Caco-2 (cell line): ENCODE measurements around the gene ME3. TPM values are rescaled to one million over a fixed set of nuclear protein-coding genes. Genes with fewer than 3 reads are reported as not detected.

ENCODE experiments used
- BruUV-seq: library from RNA; stranded (reverse); fragments of 400-500 nt; replicated peaks from 2 replicates; lab custom pipeline; 2021; lab: Mats Ljungman, UMichigan
- CTCF ChIA-PET: fragments of 300-600 bp; sonication (Branson Sonifier 250); formaldehyde crosslinking; loops from one replicate; lab custom pipeline; 2022; ENCODE audit warnings: antibody characterized with exemption; lab: Charles Lee
- POLR2A ChIA-PET: fragments of 300-600 bp; sonication (Branson Sonifier 250); formaldehyde crosslinking; loops from one replicate; lab custom pipeline; 2022; ENCODE audit warnings: antibody characterized with exemption; lab: Charles Lee
- DNase-seq, 2 experiments: peaks; one replicate each; pipeline versions ENCODE4 v3.0.0 to v3.0.0-alpha.2; 2020 to 2022
- H3K27me3 ChIP-seq: replicated peaks from 2 replicates; pipeline ENCODE4 v1.6.0; 2011; ENCODE audit warnings: low read length; ENCODE audit not compliant: control insufficient read depth, insufficient read depth
- H3K36me3 ChIP-seq: 2 replicates; pipeline ENCODE4 v1.5.1; 2011; ENCODE audit warnings: low read length; ENCODE audit not compliant: control insufficient read depth, insufficient read depth
- H3K4me1 ChIP-seq: fragments of 250-450 bp; sonication (Bioruptor Pico); 2 replicates; pipeline ENCODE4 v1.5.1; 2020; ENCODE audit warnings: mild to moderate bottlenecking
- H3K4me3 ChIP-seq: 2 replicates; pipeline ENCODE4 v1.5.1; 2011; ENCODE audit warnings: low read depth, mild to moderate bottlenecking, control low read depth, low read length
- H3K9me3 ChIP-seq: fragments of 250-450 bp; sonication (Bioruptor Pico); 2 replicates; pipeline ENCODE4 v1.5.1; 2020; ENCODE audit warnings: mild to moderate bottlenecking, moderate library complexity
- H3K27ac Mint-ChIP-seq: one replicate; pipeline ENCODE4 v1.8.0; 2022; ENCODE audit warnings: mixed read lengths; ENCODE audit not compliant: unreplicated experiment
- H3K27me3 Mint-ChIP-seq: one replicate; pipeline ENCODE4 v1.8.0; 2022; ENCODE audit warnings: mixed read lengths; ENCODE audit not compliant: insufficient read depth, unreplicated experiment
- H3K36me3 Mint-ChIP-seq: one replicate; pipeline ENCODE4 v1.8.0; 2022; ENCODE audit warnings: mild to moderate bottlenecking, mixed read lengths; ENCODE audit not compliant: insufficient read depth, unreplicated experiment
- H3K4me1 Mint-ChIP-seq: one replicate; pipeline ENCODE4 v1.8.0; 2022; ENCODE audit warnings: low read depth, mixed read lengths; ENCODE audit not compliant: unreplicated experiment
- H3K4me3 Mint-ChIP-seq: one replicate; pipeline ENCODE4 v1.8.0; 2022; ENCODE audit warnings: mild to moderate bottlenecking, moderate library complexity, mixed read lengths; ENCODE audit not compliant: unreplicated experiment
- H3K9me3 Mint-ChIP-seq: one replicate; pipeline ENCODE4 v1.8.0; 2022; ENCODE audit warnings: mixed read lengths; ENCODE audit not compliant: unreplicated experiment
- intact Hi-C: fragments of 100-400 bp; cut with micrococcal nuclease; formaldehyde crosslinking; loops from one replicate; pipeline ENCODE4 v1.10.0; 2022; ENCODE audit not compliant: unreplicated experiment
- total RNA-seq: library from RNA; stranded (reverse); gene quantifications from 2 replicates; pipeline ENCODE4 v1.2.3, GENCODE V29; 2022
- TF ChIP-seq, protein P1 (sequence below), 2 experiments: fragments of 200-600 bp in 1 of 2; IDR thresholded peaks; 1 replicate in 1 of 2; 2 replicates in 1 of 2; pipeline versions ENCODE4 v1.5.1 to v1.8.0; 2011 to 2022; ENCODE audit warnings: antibody characterized with exemption in 1 of 2, control low read depth in 1 of 2, inconsistent platforms in 1 of 2, low read depth in 1 of 2, low read length in 1 of 2, mild to moderate bottlenecking in 1 of 2, moderate library complexity in 1 of 2; ENCODE audit not compliant: insufficient read depth in 1 of 2, severe bottlenecking in 1 of 2, unreplicated experiment in 1 of 2

Gene ME3
- total RNA-seq, 1 experiment from 2014 or later, result 32.8 TPM

DNA sequence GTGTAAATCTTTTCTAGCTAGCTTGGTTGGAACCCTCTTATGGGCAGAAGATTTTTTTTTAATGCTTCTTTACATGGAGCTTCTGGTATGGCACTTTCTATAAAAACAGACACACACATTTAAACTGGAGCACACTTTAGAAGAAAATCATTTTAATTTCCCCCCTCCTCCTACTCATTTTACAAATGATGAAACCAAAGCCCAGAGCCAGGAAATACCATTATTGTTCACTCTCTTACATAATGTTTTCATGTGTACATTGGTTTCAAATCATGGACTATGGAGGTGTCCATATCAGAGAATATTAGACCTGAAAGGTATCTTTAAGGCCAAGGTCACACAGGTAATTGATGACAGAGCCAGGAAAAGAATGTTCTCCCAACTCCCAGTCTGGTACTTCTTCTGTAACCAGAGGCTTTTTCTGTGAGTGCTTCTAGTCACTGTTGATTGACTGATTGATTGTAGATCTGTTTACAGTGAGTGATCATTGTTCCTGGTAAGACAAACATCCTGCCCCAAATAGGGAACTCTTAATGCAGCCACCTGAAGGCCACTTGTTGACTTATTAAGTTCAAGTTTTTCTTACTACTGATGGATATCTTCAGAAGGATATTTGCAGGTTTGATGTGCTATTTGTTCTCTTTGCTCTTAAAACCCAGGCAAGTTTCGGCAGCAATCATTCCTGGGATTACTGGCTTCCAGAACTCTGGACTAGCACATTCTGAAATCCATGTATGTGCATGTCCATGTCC lies 26.8 kb upstream of the ME3 start:
- no peaks in the 10 kb centered on the region for H3K36me3 ChIP-seq
- DNase-seq, result no peak
- H3K9me3 ChIP-seq, result no peaks in the 10 kb centered on the region
- Mint-ChIP-seq H3K9me3 (no peaks in the 10 kb centered on the region), H3K4me1 (peaks cover 5% of the 10 kb centered on the region), H3K36me3 (no peaks in the 10 kb centered on the region), H3K27me3 (no peaks in the 10 kb centered on the region), H3K4me3 (no peak overlapping the region), H3K27ac (no peak overlapping the region)
- intact Hi-C loops, result no loop called here
- H3K4me1 ChIP-seq, result peaks cover 26% of the 10 kb centered on the region
- H3K4me3 ChIP-seq, result no peak overlapping the region
- no TSS peak for BruUV-seq
- POLR2A ChIA-PET, result no interaction called here
- TF ChIP-seq, protein P1, sequence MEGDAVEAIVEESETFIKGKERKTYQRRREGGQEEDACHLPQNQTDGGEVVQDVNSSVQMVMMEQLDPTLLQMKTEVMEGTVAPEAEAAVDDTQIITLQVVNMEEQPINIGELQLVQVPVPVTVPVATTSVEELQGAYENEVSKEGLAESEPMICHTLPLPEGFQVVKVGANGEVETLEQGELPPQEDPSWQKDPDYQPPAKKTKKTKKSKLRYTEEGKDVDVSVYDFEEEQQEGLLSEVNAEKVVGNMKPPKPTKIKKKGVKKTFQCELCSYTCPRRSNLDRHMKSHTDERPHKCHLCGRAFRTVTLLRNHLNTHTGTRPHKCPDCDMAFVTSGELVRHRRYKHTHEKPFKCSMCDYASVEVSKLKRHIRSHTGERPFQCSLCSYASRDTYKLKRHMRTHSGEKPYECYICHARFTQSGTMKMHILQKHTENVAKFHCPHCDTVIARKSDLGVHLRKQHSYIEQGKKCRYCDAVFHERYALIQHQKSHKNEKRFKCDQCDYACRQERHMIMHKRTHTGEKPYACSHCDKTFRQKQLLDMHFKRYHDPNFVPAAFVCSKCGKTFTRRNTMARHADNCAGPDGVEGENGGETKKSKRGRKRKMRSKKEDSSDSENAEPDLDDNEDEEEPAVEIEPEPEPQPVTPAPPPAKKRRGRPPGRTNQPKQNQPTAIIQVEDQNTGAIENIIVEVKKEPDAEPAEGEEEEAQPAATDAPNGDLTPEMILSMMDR (IDR thresholded peaks at IDR 0.05; ENCODE audit: insufficient read depth in 1 of 2, low read depth in 1 of 2, low read length in 1 of 2, severe bottlenecking in 1 of 2, unreplicated experiment in 1 of 2), result no peak
- CTCF ChIA-PET, result no interaction called here
- no peaks in the 10 kb centered on the region for H3K27me3 ChIP-seq

DNA sequence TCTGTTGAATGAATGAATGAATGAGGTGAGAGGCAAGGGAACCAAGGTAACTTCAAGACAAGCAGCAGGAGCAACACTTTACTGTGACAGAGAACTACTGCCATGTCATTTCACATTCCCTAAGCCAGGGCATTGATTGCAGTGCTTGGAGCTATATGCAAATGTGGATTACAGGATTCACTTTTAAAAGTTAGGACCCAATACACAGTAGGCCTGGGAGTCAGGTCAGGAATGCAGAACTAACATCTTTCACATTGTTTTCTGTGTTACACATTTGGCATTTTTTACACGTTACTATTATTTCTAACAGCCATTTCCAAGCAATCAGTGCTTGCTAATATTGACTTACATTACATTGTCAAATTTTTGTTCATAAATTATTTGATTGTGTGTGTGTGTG lies 26.2 kb upstream of the ME3 start:
- Mint-ChIP-seq H3K9me3 (no peaks in the 10 kb centered on the region), H3K27me3 (no peaks in the 10 kb centered on the region), H3K4me3 (no peak overlapping the region), H3K36me3 (no peaks in the 10 kb centered on the region), H3K27ac (no peak overlapping the region), H3K4me1 (peaks cover 5% of the 10 kb centered on the region)
- TF ChIP-seq, protein P1 (IDR thresholded peaks at IDR 0.05; ENCODE audit: insufficient read depth in 1 of 2, low read depth in 1 of 2, low read length in 1 of 2, severe bottlenecking in 1 of 2, unreplicated experiment in 1 of 2), result no peak
- no TSS peak for BruUV-seq
- no peaks in the 10 kb centered on the region for H3K36me3 ChIP-seq
- ChIA-PET POLR2A (no interaction called here), CTCF (no interaction called here)
- intact Hi-C loops, result no loop called here
- no peak for DNase-seq
- no peaks in the 10 kb centered on the region for H3K9me3 ChIP-seq
- no peaks in the 10 kb centered on the region for H3K27me3 ChIP-seq
- H3K4me3 ChIP-seq, result no peak overlapping the region
- peaks cover 26% of the 10 kb centered on the region for H3K4me1 ChIP-seq

DNA sequence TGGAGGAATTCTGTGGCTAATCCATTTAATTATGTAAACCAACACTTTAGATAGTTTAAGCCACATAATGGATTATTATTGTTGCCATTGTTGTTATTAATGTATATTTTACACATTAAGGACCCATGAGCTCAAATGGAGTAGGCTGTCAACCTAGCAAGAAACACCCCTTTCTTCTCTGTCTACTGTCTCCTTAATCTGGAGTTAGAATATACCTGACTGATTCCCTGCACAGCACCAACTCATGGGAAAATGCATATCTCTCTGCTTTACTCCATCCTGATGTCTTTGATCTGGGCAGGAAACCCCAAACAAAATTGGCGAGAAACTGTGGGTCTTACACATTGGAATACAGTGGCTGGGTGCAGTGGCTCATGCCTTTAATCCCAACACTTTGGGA lies 24.0 kb upstream of the ME3 start:
- Mint-ChIP-seq H3K9me3 (no peaks in the 10 kb centered on the region), H3K4me3 (no peak overlapping the region), H3K36me3 (no peaks in the 10 kb centered on the region), H3K27ac (no peak overlapping the region), H3K27me3 (no peaks in the 10 kb centered on the region), H3K4me1 (peaks cover 7% of the 10 kb centered on the region)
- Histone ChIP-seq H3K4me3 (no peak overlapping the region), H3K4me1 (peaks cover 31% of the 10 kb centered on the region), H3K36me3 (no peaks in the 10 kb centered on the region), H3K27me3 (no peaks in the 10 kb centered on the region), H3K9me3 (no peaks in the 10 kb centered on the region)
- BruUV-seq, result no TSS peak
- ChIA-PET CTCF (interaction anchor here (1.3 to 1.6 kb wide), 3 partner anchors 17 to 89 kb away, joined by 3 to 6 read pairs (median 3); no protein-coding TSS in a partner anchor), POLR2A (no interaction called here)
- DNase-seq, result no peak
- intact Hi-C loops, result loop anchor here (1.0 kb wide), 1 partner anchor 10 kb away; no protein-coding TSS in a partner anchor
- TF ChIP-seq, protein P1 (IDR thresholded peaks at IDR 0.05; ENCODE audit: insufficient read depth in 1 of 2, low read depth in 1 of 2, low read length in 1 of 2, severe bottlenecking in 1 of 2, unreplicated experiment in 1 of 2), result no peak
